ENCODE data around the gene GTPBP4. TPM values are rescaled to one million over a fixed set of nuclear protein-coding genes. Genes with fewer than 3 reads are reported as not detected.
A peak's percentile ranks its signal among the peaks of the same experiment; 100 is the strongest.

The GTPBP4 gene
- total RNA-seq, 1 donor from 2014 or later, result 33.8 TPM

DNA sequence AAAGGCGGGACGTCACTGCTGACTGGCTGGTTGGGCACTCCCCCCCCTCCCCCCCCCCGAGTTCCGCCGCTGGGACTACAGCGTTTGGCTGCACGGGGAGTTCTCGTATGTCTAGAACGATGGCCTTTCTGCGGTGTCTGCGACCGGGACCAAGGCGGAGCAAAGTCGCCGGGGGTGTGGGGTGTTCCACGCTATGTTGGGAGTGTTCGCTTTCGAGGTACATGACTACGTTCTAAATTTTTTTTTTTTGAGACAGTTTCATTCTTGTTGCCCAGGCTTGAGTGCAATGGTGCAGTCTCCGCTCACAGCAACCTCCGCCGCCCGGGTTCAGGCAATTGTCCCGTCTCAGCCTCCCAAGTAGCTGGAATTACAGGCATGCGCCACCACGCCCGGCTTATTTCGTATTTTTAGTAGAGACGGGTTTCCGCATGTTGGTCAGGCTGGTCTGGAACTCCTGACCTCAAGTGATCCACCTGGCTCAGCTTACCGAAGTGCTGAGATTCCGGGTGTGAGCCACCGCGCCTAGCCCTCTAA is 61.3 kb downstream of the GTPBP4 start:
- intact Hi-C loops (cut with micrococcal nuclease), result no loop called here
- Histone ChIP-seq H3K4me1 (peaks cover 78% of the 10 kb centered on the region), H3K36me3 (peaks cover 30% of the 10 kb centered on the region), H3K27ac (replicated peaks) (peak overlapping the region; percentile 100), H3K4me3 (peak overlapping the region; percentile 96), H3K9me3 (replicated peaks) (no peaks in the 10 kb centered on the region), H3K27me3 (ENCODE audit: low read depth) (no peaks in the 10 kb centered on the region)
- no peak for DNase-seq
- TF ChIP-seq, protein P1, sequence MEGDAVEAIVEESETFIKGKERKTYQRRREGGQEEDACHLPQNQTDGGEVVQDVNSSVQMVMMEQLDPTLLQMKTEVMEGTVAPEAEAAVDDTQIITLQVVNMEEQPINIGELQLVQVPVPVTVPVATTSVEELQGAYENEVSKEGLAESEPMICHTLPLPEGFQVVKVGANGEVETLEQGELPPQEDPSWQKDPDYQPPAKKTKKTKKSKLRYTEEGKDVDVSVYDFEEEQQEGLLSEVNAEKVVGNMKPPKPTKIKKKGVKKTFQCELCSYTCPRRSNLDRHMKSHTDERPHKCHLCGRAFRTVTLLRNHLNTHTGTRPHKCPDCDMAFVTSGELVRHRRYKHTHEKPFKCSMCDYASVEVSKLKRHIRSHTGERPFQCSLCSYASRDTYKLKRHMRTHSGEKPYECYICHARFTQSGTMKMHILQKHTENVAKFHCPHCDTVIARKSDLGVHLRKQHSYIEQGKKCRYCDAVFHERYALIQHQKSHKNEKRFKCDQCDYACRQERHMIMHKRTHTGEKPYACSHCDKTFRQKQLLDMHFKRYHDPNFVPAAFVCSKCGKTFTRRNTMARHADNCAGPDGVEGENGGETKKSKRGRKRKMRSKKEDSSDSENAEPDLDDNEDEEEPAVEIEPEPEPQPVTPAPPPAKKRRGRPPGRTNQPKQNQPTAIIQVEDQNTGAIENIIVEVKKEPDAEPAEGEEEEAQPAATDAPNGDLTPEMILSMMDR (IDR thresholded peaks at IDR 0.05; ENCODE audit: borderline replicate concordance), result no peak

DNA sequence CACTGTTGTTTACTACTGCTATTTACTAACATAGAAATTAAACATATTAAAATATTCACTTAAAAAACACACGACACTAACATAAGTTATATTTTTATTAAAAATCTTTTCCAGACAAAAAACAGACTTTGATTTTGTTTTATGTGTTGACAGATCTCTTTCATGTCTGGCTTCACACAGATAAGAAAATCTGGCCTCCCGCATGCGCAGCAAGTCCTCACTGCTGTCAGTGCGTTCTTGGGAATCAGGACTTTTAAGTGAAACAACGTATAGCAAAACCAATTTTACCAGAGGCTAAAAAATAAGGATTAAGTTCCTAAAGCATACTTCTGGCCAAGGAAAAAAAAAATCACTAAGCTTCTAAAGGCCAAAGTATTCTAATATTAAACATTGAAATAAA is 61.9 kb downstream of the GTPBP4 start:
- H3K27ac ChIP-seq (replicated peaks), result peak overlapping the region; percentile 100
- intact Hi-C loops (cut with micrococcal nuclease), result no loop called here
- H3K4me3 ChIP-seq, result peak overlapping the region; percentile 96
- TF ChIP-seq, protein P1 (IDR thresholded peaks at IDR 0.05; ENCODE audit: borderline replicate concordance), result no peak
- peaks cover 78% of the 10 kb centered on the region for H3K4me1 ChIP-seq
- H3K9me3 ChIP-seq (replicated peaks), result no peaks in the 10 kb centered on the region
- no peak for DNase-seq
- H3K36me3 ChIP-seq, result peaks cover 30% of the 10 kb centered on the region
- H3K27me3 ChIP-seq (ENCODE audit: low read depth), result no peaks in the 10 kb centered on the region

DNA sequence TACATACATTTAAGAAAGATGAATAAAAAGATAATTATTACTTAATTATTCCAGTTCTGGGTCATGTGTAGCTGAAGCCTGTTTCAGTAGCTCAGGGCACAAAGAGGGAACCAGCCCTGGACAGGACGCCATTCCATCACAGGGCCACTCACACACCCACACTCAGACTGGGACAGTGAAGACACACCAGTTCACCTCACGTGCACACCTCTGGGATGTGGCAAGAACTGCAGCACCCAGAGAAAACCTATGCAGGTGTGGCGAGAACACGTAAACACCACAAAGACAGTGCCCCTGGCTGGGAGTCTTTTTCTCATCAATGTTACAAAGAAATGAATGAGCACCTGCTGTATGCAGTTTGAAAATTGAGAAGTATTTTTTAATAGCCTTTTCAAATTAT is 62.3 kb downstream of the GTPBP4 start:
- Histone ChIP-seq H3K27ac (replicated peaks) (peak overlapping the region; percentile 100), H3K27me3 (ENCODE audit: low read depth) (no peaks in the 10 kb centered on the region), H3K4me3 (peak overlapping the region; percentile 96), H3K4me1 (peaks cover 78% of the 10 kb centered on the region), H3K36me3 (peaks cover 30% of the 10 kb centered on the region), H3K9me3 (replicated peaks) (no peaks in the 10 kb centered on the region)
- intact Hi-C loops (cut with micrococcal nuclease), result no loop called here
- no peak for DNase-seq
- TF ChIP-seq, protein P1 (IDR thresholded peaks at IDR 0.05; ENCODE audit: borderline replicate concordance), result no peak

DNA sequence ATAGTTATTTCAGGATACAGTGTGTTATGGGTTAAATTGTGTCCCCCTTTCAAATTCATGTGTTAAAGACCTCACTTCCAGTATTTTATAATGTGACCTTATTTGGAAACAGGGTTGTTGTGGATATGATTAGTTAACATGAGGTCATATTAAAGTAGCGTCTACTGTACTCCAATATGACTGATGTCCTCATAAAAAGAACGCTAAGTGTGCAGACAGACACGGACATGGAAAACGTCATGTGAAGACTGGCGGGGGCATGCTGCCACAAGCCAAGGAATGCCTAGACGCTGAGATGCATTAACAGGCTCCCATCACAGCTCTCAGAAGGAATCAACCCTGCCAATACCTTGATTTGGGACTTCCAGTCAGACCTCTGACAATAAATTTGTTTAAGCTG is 66.5 kb downstream of the GTPBP4 start:
- Histone ChIP-seq H3K36me3 (peaks cover 30% of the 10 kb centered on the region), H3K4me1 (peaks cover 95% of the 10 kb centered on the region), H3K9me3 (replicated peaks) (no peaks in the 10 kb centered on the region), H3K4me3 (peak overlapping the region; percentile 95), H3K27ac (replicated peaks) (peak overlapping the region; percentile 99), H3K27me3 (ENCODE audit: low read depth) (no peaks in the 10 kb centered on the region)
- TF ChIP-seq, protein P1 (IDR thresholded peaks at IDR 0.05; ENCODE audit: borderline replicate concordance), result no peak
- no peak for DNase-seq
- intact Hi-C loops (cut with micrococcal nuclease), result no loop called here

DNA sequence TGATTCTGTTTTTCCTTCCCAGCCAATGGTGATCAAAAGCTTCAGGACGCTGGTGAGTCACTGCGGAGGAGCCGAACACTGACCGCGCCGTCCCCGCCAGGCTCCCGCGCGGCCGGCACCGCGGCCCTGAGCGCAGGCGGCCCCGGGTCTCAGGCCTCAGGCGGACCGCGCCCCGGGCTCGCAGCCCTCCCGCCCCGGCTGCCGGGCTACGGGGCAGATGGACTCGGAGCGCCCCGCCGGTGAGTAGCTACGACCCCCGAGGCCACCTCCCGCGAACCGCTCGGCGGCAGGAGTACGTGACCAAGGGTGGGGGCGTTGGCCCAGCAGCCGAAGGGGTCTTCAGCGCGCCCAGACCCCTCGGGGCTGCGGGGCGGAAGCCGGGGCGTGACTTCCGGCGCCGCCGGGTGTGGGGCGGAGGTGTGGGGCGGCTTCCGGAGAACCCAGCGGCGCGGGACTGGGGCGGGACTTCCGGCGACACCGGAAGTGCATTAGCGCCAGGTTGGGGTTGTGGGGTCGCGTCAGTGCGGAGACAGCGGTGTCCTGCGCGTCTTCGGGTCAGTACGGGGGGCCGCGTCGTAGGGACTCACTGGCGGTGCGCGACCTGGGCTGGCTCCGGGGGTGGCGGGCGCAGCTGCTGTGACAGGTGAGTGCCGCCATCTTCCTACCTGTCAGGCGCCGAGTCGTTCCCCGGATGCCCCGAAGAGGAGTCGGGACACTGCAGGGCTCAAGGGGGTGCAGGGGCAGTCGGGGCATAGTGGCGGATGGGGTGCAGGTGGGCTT is 68.3 kb downstream of the GTPBP4 start, which contains the start of gene WDR37:
TSS of gene WDR37 (plus strand) at position 60 of the 780 bp plus-strand sequence. CDS start 15,771 bp downstream, outside the sequence.
- intact Hi-C loops (cut with micrococcal nuclease), result no loop called here
- Histone ChIP-seq H3K4me3 (peak within 1 kb of the TSS; percentile 95), H3K36me3 (peaks cover 25% of the 10 kb centered on the region), H3K9me3 (replicated peaks) (no peaks in the 10 kb centered on the region), H3K27ac (replicated peaks) (peak within 1 kb of the TSS; percentile 99), H3K27me3 (ENCODE audit: low read depth) (no peaks in the 10 kb centered on the region), H3K4me1 (peaks cover 95% of the 10 kb centered on the region)
- TF ChIP-seq, protein P1 (IDR thresholded peaks at IDR 0.05; ENCODE audit: borderline replicate concordance), result no peak
- DNase-seq, result peak; percentile 91
